ENCODE data around the gene KCNIP1. TPM values are rescaled to one million over a fixed set of nuclear protein-coding genes. Genes with fewer than 3 reads are reported as not detected.

Gene KCNIP1
- total RNA-seq, 1 experiment from 2014 or later, result not detected

- intact Hi-C loops (cut with micrococcal nuclease), result loop anchor here (5.0 kb wide), 1 partner anchor 700 kb away; no protein-coding TSS in a partner anchor
Observed at GRCh38 chr5:170636801-170637477, 133.1 kb downstream of the KCNIP1 start.

GRCh38 chr5:170638051-170638450 is 134.2 kb downstream of the KCNIP1 start:
- Histone ChIP-seq H3K36me3 (ENCODE audit: control insufficient read depth in 1 of 2, insufficient read depth in 2 of 2, low read length in 2 of 2) (no peaks in the 10 kb centered on the region), H4K20me1 (ENCODE audit: insufficient read depth) (no peaks in the 10 kb centered on the region), H3K9ac (ENCODE audit: low read length) (no peak overlapping the region), H3K4me2 (ENCODE audit: low read length) (no peak overlapping the region), H3K27ac (ENCODE audit: low read depth, low read length) (no peak overlapping the region), H3K27me3 (ENCODE audit: insufficient read depth, low read length) (no peaks in the 10 kb centered on the region), H2AFZ (ENCODE audit: low read depth, low read length, poor library complexity, severe bottlenecking) (no peak overlapping the region), H3K79me2 (ENCODE audit: insufficient read depth, low read length) (no peaks in the 10 kb centered on the region), H3K4me1 (ENCODE audit: control insufficient read depth in 1 of 2, insufficient read depth in 2 of 2, low read length in 2 of 2) (peaks cover 11 to 19% of the 10 kb centered on the region in 2 experiments), H3K4me3 (replicated peaks in 1 of 2; ENCODE audit: low read depth in 1 of 2, low read length in 2 of 2) (no peak overlapping the region), H3K9me3 (ENCODE audit: control insufficient read depth in 1 of 2, insufficient read depth in 1 of 2, low read depth in 1 of 2, low read length in 2 of 2) (no peaks in the 10 kb centered on the region), H3K9me2 (ENCODE audit: insufficient read depth) (no peaks in the 10 kb centered on the region)
- POLR2A ChIA-PET, result no interaction called here
- ATAC-seq (no peak), DNase-seq (ENCODE audit: low read depth, low spot score) (no peak)
- TF ChIP-seq YY1 (IDR thresholded peaks at IDR 0.05; ENCODE audit: extremely low read depth, insufficient replicate concordance, low read depth, low read length), result no peak
- no peak for TF ChIP-seq CTCF (IDR thresholded peaks at IDR 0.05 in 2 of 3, conservative IDR thresholded peaks at IDR 0.05 in 1 of 3; ENCODE audit: borderline replicate concordance in 1 of 3, insufficient read depth in 1 of 3, low read depth in 2 of 3, low read length in 2 of 3)
- no peak for TF ChIP-seq MAX (IDR thresholded peaks at IDR 0.05)
- no peak for TF ChIP-seq EZH2 (IDR thresholded peaks at IDR 0.05)
- TF ChIP-seq SRF (IDR thresholded peaks at IDR 0.05; ENCODE audit: low read depth), result no peak
- no peak for TF ChIP-seq POLR2AphosphoS5 (IDR thresholded peaks at IDR 0.05; ENCODE audit: low read depth, low read length)
- no peak for TF ChIP-seq TCF7L2 (IDR thresholded peaks at IDR 0.05; ENCODE audit: borderline replicate concordance, extremely low read depth, insufficient read depth, insufficient read length)
- intact Hi-C loops (cut with micrococcal nuclease), result loop anchor here (1.0 to 5.0 kb wide), 2 partner anchors 153 to 699 kb away; no protein-coding TSS in a partner anchor
- CTCF ChIA-PET, result interaction anchor here (0.6 to 2.8 kb wide), 9 partner anchors 13 to 704 kb away, joined by 3 to 56 read pairs (median 3); no protein-coding TSS in a partner anchor
- RAD21 ChIA-PET (ENCODE audit: low non-redundant PET in 1 of 2, low total read pairs in 2 of 2, uncharacterized antibody in 2 of 2, unreplicated experiment in 2 of 2), result interaction anchor here (1.2 to 1.3 kb wide), 2 partner anchors 153 kb away, joined by 4 to 5 read pairs; no protein-coding TSS in a partner anchor
- BruUV-seq (replicated peaks), result no TSS peak

More at GRCh38 chr5:170636801-170637477, 133.1 kb downstream of the KCNIP1 start:
- DNase-seq (ENCODE audit: low read depth, low spot score), result no peak
- no TSS peak for BruUV-seq (replicated peaks)
- Histone ChIP-seq H3K9me3 (ENCODE audit: control insufficient read depth in 1 of 2, insufficient read depth in 1 of 2, low read depth in 1 of 2, low read length in 2 of 2) (no peaks in the 10 kb centered on the region), H3K36me3 (ENCODE audit: control insufficient read depth in 1 of 2, insufficient read depth in 2 of 2, low read length in 2 of 2) (no peaks in the 10 kb centered on the region), H3K4me2 (ENCODE audit: low read length) (no peak overlapping the region), H3K4me1 (ENCODE audit: control insufficient read depth in 1 of 2, insufficient read depth in 2 of 2, low read length in 2 of 2) (peaks cover 11 to 25% of the 10 kb centered on the region in 2 experiments), H3K27me3 (ENCODE audit: insufficient read depth, low read length) (no peaks in the 10 kb centered on the region), H3K27ac (ENCODE audit: low read depth, low read length) (no peak overlapping the region), H3K79me2 (ENCODE audit: insufficient read depth, low read length) (no peaks in the 10 kb centered on the region), H2AFZ (ENCODE audit: low read depth, low read length, poor library complexity, severe bottlenecking) (no peak overlapping the region), H3K9ac (ENCODE audit: low read length) (no peak overlapping the region), H3K9me2 (ENCODE audit: insufficient read depth) (no peaks in the 10 kb centered on the region), H3K4me3 (replicated peaks in 1 of 2; ENCODE audit: low read depth in 1 of 2, low read length in 2 of 2) (no peak overlapping the region), H4K20me1 (ENCODE audit: insufficient read depth) (no peaks in the 10 kb centered on the region)
- ChIA-PET CTCF (interaction anchor here (0.6 kb wide), 1 partner anchor 319 kb away, joined by 3 read pairs; no protein-coding TSS in a partner anchor), POLR2A (no interaction called here), RAD21 (ENCODE audit: low non-redundant PET in 1 of 2, low total read pairs in 2 of 2, uncharacterized antibody in 2 of 2, unreplicated experiment in 2 of 2) (no interaction called here)
- ATAC-seq, result no peak
- no peak for TF ChIP-seq ZBTB33 (IDR thresholded peaks at IDR 0.05; ENCODE audit: extremely low read depth, insufficient replicate concordance, low read length)
